Trophoblast cell (in vitro differentiated cells and primary cell): ENCODE results near the gene B3GALT5.

Source experiments
- DNase-seq, 2 donors: peaks; one replicate each; pipeline ENCODE4 v3.0.0-alpha.2; 2016
- H2AFZ ChIP-seq: 2 replicates; pipeline ENCODE4 v1.6.1; 2013; ENCODE audit warnings: low read length, moderate library complexity, mild to moderate bottlenecking; ENCODE audit not compliant: insufficient read depth, poor library complexity
- H2AK5ac ChIP-seq: 2 replicates; pipeline ENCODE4 v1.6.1; 2013; ENCODE audit warnings: mild to moderate bottlenecking, low read length
- H2BK120ac ChIP-seq: 2 replicates; pipeline ENCODE4 v1.6.1; 2013; ENCODE audit warnings: low read length, mild to moderate bottlenecking, moderate library complexity; ENCODE audit not compliant: insufficient read depth, poor library complexity
- H2BK12ac ChIP-seq: 2 replicates; pipeline ENCODE4 v1.6.1; 2013; ENCODE audit warnings: mild to moderate bottlenecking, low read length, moderate library complexity
- H2BK5ac ChIP-seq: 2 replicates; pipeline ENCODE4 v1.6.1; 2013; ENCODE audit warnings: low read length, low read depth, moderate library complexity, mild to moderate bottlenecking; ENCODE audit not compliant: poor library complexity
- H3K14ac ChIP-seq: 2 replicates; pipeline ENCODE4 v1.6.1; 2013; ENCODE audit warnings: mild to moderate bottlenecking, low read length
- H3K18ac ChIP-seq: 2 replicates; pipeline ENCODE4 v1.6.1; 2013; ENCODE audit warnings: mild to moderate bottlenecking, low read length
- H3K23ac ChIP-seq: 2 replicates; pipeline ENCODE4 v1.6.1; 2013; ENCODE audit warnings: low read length
- H3K27ac ChIP-seq: 2 replicates; pipeline ENCODE4 v1.5.1; 2013; ENCODE audit warnings: low read depth, mild to moderate bottlenecking, inconsistent platforms, low read length, moderate library complexity
- H3K27me3 ChIP-seq: 2 replicates; pipeline ENCODE4 v1.6.1; 2013; ENCODE audit warnings: inconsistent platforms, mild to moderate bottlenecking, low read length, moderate library complexity; ENCODE audit not compliant: insufficient read depth
- H3K36me3 ChIP-seq, 2 experiments: 1 replicate in 1 of 2; 2 replicates in 1 of 2; pipeline ENCODE4 v1.6.1; 2013; ENCODE audit warnings: low read length in 2 of 2, mild to moderate bottlenecking in 2 of 2, moderate library complexity in 1 of 2; ENCODE audit not compliant: insufficient read depth in 2 of 2, control insufficient read depth in 1 of 2
- H3K4ac ChIP-seq: 2 replicates; pipeline ENCODE4 v1.6.1; 2013; ENCODE audit warnings: low read depth, mild to moderate bottlenecking, low read length, moderate library complexity
- H3K4me1 ChIP-seq, 2 experiments: 1 replicate in 1 of 2; 2 replicates in 1 of 2; pipeline ENCODE4 v1.6.1; 2013; ENCODE audit warnings: low read length in 2 of 2, mild to moderate bottlenecking in 2 of 2, moderate library complexity in 1 of 2; ENCODE audit not compliant: insufficient read depth in 2 of 2, control insufficient read depth in 1 of 2
- H3K4me2 ChIP-seq: 2 replicates; pipeline ENCODE4 v1.6.1; 2013; ENCODE audit warnings: inconsistent platforms, mild to moderate bottlenecking, low read length, moderate library complexity
- H3K4me3 ChIP-seq: 2 replicates; pipeline ENCODE4 v1.5.1; 2013; ENCODE audit warnings: mild to moderate bottlenecking, low read depth, low read length, inconsistent platforms
- H3K79me1 ChIP-seq: one replicate; pipeline ENCODE4 v1.6.1; 2013; ENCODE audit warnings: low read length
- H3K79me2 ChIP-seq: 2 replicates; pipeline ENCODE4 v1.6.1; 2013; ENCODE audit warnings: low read length, mild to moderate bottlenecking; ENCODE audit not compliant: control insufficient read depth, insufficient read depth, poor library complexity
- H3K9ac ChIP-seq: 2 replicates; pipeline ENCODE4 v1.6.1; 2013; ENCODE audit warnings: mild to moderate bottlenecking, low read length
- H3K9me3 ChIP-seq: 2 replicates; pipeline ENCODE4 v1.6.1; 2013; ENCODE audit warnings: low read depth, mild to moderate bottlenecking, control low read depth, inconsistent platforms, low read length; ENCODE audit not compliant: insufficient read depth
- H4K12ac ChIP-seq: 2 replicates; pipeline ENCODE4 v1.6.1; 2013; ENCODE audit warnings: low read depth, mild to moderate bottlenecking, low read length, moderate library complexity
- H4K8ac ChIP-seq: 2 replicates; pipeline ENCODE4 v1.6.1; 2013; ENCODE audit warnings: low read depth, mild to moderate bottlenecking, low read length, moderate library complexity
- H4K91ac ChIP-seq: one replicate; pipeline ENCODE4 v1.6.1; 2013; ENCODE audit warnings: low read depth, mild to moderate bottlenecking, low read length, moderate library complexity
- WGBS: extraction: QIAGEN DNeasy Blood & Tissue Kit; methylation state at CpG from one replicate; pipeline ENCODE4 v1.1.7; 2013; ENCODE audit warnings: missing lambda C conversion rate; ENCODE audit not compliant: insufficient read length, insufficient coverage; ENCODE audit errors: extremely low coverage; 5-methylcytosine and 5-hydroxymethylcytosine counted together

B3GALT5 gene

GRCh38 chr21:39588884-39589283 is 23.9 kb upstream of the B3GALT5 start:
- Histone ChIP-seq H4K91ac (no peak overlapping the region), H3K23ac (no peak overlapping the region), H3K9me3 (no peaks in the 10 kb centered on the region), H2BK5ac (no peak overlapping the region), H2BK120ac (no peak overlapping the region), H4K8ac (no peak overlapping the region), H3K4me3 (no peak overlapping the region), H3K4me2 (no peak overlapping the region), H3K79me2 (no peaks in the 10 kb centered on the region), H3K27ac (no peak overlapping the region), H3K79me1 (no peaks in the 10 kb centered on the region), H3K9ac (no peak overlapping the region), H4K12ac (no peak overlapping the region), H2AFZ (no peak overlapping the region), H2BK12ac (no peak overlapping the region), H3K36me3 (no peaks in the 10 kb centered on the region), H3K14ac (no peak overlapping the region), H3K18ac (no peak overlapping the region), H3K4ac (no peak overlapping the region), H3K4me1 (no peaks in the 10 kb centered on the region), H3K27me3 (no peaks in the 10 kb centered on the region), H2AK5ac (no peak overlapping the region)
- WGBS, result no CpG with 5 or more reads among the region's 1 CpG
- DNase-seq, result no peak

GRCh38 chr21:39593522-39593921 is 19.2 kb upstream of the B3GALT5 start:
- H3K9me3 ChIP-seq, result no peaks in the 10 kb centered on the region
- H4K91ac ChIP-seq, result no peak overlapping the region
- H3K9ac ChIP-seq, result no peak overlapping the region
- no peak overlapping the region for H3K4ac ChIP-seq
- DNase-seq, result no peak
- H2AK5ac ChIP-seq, result no peak overlapping the region
- H3K27ac ChIP-seq, result no peak overlapping the region
- H2BK5ac ChIP-seq, result no peak overlapping the region
- no peak overlapping the region for H2AFZ ChIP-seq
- H4K8ac ChIP-seq, result no peak overlapping the region
- no peak overlapping the region for H3K4me3 ChIP-seq
- H2BK120ac ChIP-seq, result no peak overlapping the region
- no peak overlapping the region for H4K12ac ChIP-seq
- no peak overlapping the region for H3K18ac ChIP-seq
- H3K23ac ChIP-seq, result no peak overlapping the region
- no peaks in the 10 kb centered on the region for H3K79me1 ChIP-seq
- no peaks in the 10 kb centered on the region for H3K27me3 ChIP-seq
- no peak overlapping the region for H3K4me2 ChIP-seq
- H3K4me1 ChIP-seq, result no peaks in the 10 kb centered on the region
- H3K36me3 ChIP-seq, result no peaks in the 10 kb centered on the region
- H2BK12ac ChIP-seq, result no peak overlapping the region
- H3K14ac ChIP-seq, result no peak overlapping the region
- no peaks in the 10 kb centered on the region for H3K79me2 ChIP-seq

- Histone ChIP-seq H2BK12ac (no peak overlapping the region), H3K4me1 (no peaks in the 10 kb centered on the region), H2AFZ (no peak overlapping the region), H3K9me3 (no peaks in the 10 kb centered on the region), H4K91ac (no peak overlapping the region), H4K8ac (no peak overlapping the region), H3K23ac (no peak overlapping the region), H2BK5ac (no peak overlapping the region), H3K4ac (no peak overlapping the region), H3K9ac (no peak overlapping the region), H2BK120ac (no peak overlapping the region), H3K4me2 (no peak overlapping the region), H2AK5ac (no peak overlapping the region), H3K27me3 (no peaks in the 10 kb centered on the region), H3K18ac (no peak overlapping the region), H4K12ac (no peak overlapping the region), H3K27ac (no peak overlapping the region), H3K36me3 (no peaks in the 10 kb centered on the region), H3K79me1 (no peaks in the 10 kb centered on the region), H3K79me2 (no peaks in the 10 kb centered on the region), H3K4me3 (no peak overlapping the region), H3K14ac (no peak overlapping the region)
- no peak for DNase-seq
- WGBS, result no CpG with 5 or more reads among the region's 3 CpGs
Measured at GRCh38 chr21:39595465-39595864, 17.3 kb upstream of the B3GALT5 start.

GRCh38 chr21:39597595-39597994 is 15.1 kb upstream of the B3GALT5 start:
- no CpG with 5 or more reads among the region's 7 CpGs for WGBS
- no peaks in the 10 kb centered on the region for H3K27me3 ChIP-seq

More at GRCh38 chr21:39597595-39597994, 15.1 kb upstream of the B3GALT5 start:
- Histone ChIP-seq H3K4me1 (no peaks in the 10 kb centered on the region), H2BK12ac (no peak overlapping the region), H3K23ac (no peak overlapping the region), H4K8ac (no peak overlapping the region), H3K14ac (no peak overlapping the region), H3K18ac (no peak overlapping the region), H3K79me1 (no peaks in the 10 kb centered on the region), H2AFZ (no peak overlapping the region), H4K12ac (no peak overlapping the region), H2BK5ac (no peak overlapping the region), H3K27ac (no peak overlapping the region), H2BK120ac (no peak overlapping the region), H3K4me2 (no peak overlapping the region), H3K36me3 (no peaks in the 10 kb centered on the region), H3K4me3 (no peak overlapping the region), H2AK5ac (no peak overlapping the region), H3K79me2 (no peaks in the 10 kb centered on the region), H3K4ac (no peak overlapping the region), H4K91ac (no peak overlapping the region), H3K9ac (no peak overlapping the region), H3K9me3 (no peaks in the 10 kb centered on the region)
- DNase-seq, result no peak
